HepG2 (cell line): ENCODE results near the gene SSH3. TPM values are rescaled to one million over a fixed set of nuclear protein-coding genes. Genes with fewer than 3 reads are reported as not detected.

Experiments used
- CBFB ChIP-seq: sonication (generic); formaldehyde crosslinking; IDR thresholded peaks from 2 replicates; pipeline ENCODE4 v1.4.0; 2020; ENCODE audit warnings: missing genetic modification reagents
- CREM ChIP-seq, 2 experiments: sonication (generic) in 1 of 2; formaldehyde crosslinking in 1 of 2; IDR thresholded peaks; 2 replicates each; pipeline versions ENCODE4 v1.4.0 to v1.6.1; 2016 to 2020; ENCODE audit warnings: antibody characterized with exemption in 1 of 2, mild to moderate bottlenecking in 1 of 2, missing genetic modification reagents in 1 of 2
- HOXA9 ChIP-seq: sonication (generic); formaldehyde crosslinking; IDR thresholded peaks from 2 replicates; pipeline ENCODE4 v1.8.1; 2022; ENCODE audit warnings: missing genetic modification reagents, mild to moderate bottlenecking, moderate library complexity, borderline replicate concordance
- KAT2B ChIP-seq: fragments of 150-350 bp; IDR thresholded peaks from 2 replicates; pipeline ENCODE4 v1.6.1; 2014; ENCODE audit warnings: low read depth, low read length, borderline replicate concordance
- KLF16 ChIP-seq, 2 experiments: sonication (generic) in 1 of 2; formaldehyde crosslinking in 1 of 2; IDR thresholded peaks; 2 replicates each; pipeline versions ENCODE4 v1.6.1 to v1.8.0; 2016 to 2023; ENCODE audit warnings: missing genetic modification reagents in 2 of 2, missing compliant biosample characterization in 1 of 2
- MXD4 ChIP-seq: IDR thresholded peaks from 2 replicates; pipeline ENCODE4 v1.6.1; 2016; ENCODE audit warnings: mild to moderate bottlenecking, missing biosample characterization, missing genetic modification reagents
- MXI1 ChIP-seq: IDR thresholded peaks from 3 replicates; pipeline ENCODE4 v1.6.1; 2012; ENCODE audit warnings: low read depth, low read length, inconsistent platforms, borderline replicate concordance
- NFYB ChIP-seq: sonication (generic); formaldehyde crosslinking; IDR thresholded peaks from 2 replicates; pipeline ENCODE4 v1.4.0; 2020; ENCODE audit warnings: missing genetic modification reagents
- RAD51 ChIP-seq: fragments of 450-650 bp; IDR thresholded peaks from 2 replicates; pipeline ENCODE4 v1.6.1; 2016; ENCODE audit warnings: borderline replicate concordance
- RARA ChIP-seq: IDR thresholded peaks from 2 replicates; pipeline ENCODE4 v1.6.1; 2016; ENCODE audit warnings: missing genetic modification reagents, missing compliant biosample characterization
- RCOR2 ChIP-seq: IDR thresholded peaks from 2 replicates; pipeline ENCODE4 v1.6.1; 2016; ENCODE audit warnings: missing biosample characterization, missing genetic modification reagents
- RFXAP ChIP-seq: sonication (generic); formaldehyde crosslinking; IDR thresholded peaks from 2 replicates; pipeline ENCODE4 v1.4.0; 2020; ENCODE audit warnings: missing genetic modification reagents, borderline replicate concordance
- RXRA ChIP-seq: sonication (generic); formaldehyde crosslinking; IDR thresholded peaks from 2 replicates; pipeline ENCODE4 v1.5.1; 2020; ENCODE audit warnings: missing genetic modification reagents
- SATB2 ChIP-seq: sonication (generic); formaldehyde crosslinking; IDR thresholded peaks from 2 replicates; pipeline ENCODE4 v1.5.0; 2020; ENCODE audit warnings: missing genetic modification reagents
- SNAI1 ChIP-seq: sonication (generic); formaldehyde crosslinking; IDR thresholded peaks from 2 replicates; pipeline ENCODE4 v1.5.0; 2020; ENCODE audit warnings: mild to moderate bottlenecking, missing genetic modification reagents, borderline replicate concordance
- SOX13 ChIP-seq, 3 experiments: fragments of 450-650 bp in 1 of 3; sonication (generic) in 1 of 3; formaldehyde crosslinking in 1 of 3; IDR thresholded peaks in 2 of 3; conservative IDR thresholded peaks in 1 of 3; 2 replicates each; pipeline versions ENCODE4 v1.5.0 to v1.6.1; 2016 to 2020; ENCODE audit warnings: antibody characterized with exemption in 1 of 3, mild to moderate bottlenecking in 1 of 3, missing compliant biosample characterization in 1 of 3, missing genetic modification reagents in 1 of 3, moderate library complexity in 1 of 3
- XBP1 ChIP-seq: sonication (generic); formaldehyde crosslinking; IDR thresholded peaks from 2 replicates; pipeline ENCODE4 v1.5.0; 2020; ENCODE audit warnings: missing genetic modification reagents
- ZBTB3 ChIP-seq: sonication (generic); formaldehyde crosslinking; IDR thresholded peaks from 2 replicates; pipeline ENCODE4 v1.4.0; 2020; ENCODE audit warnings: low read depth, mild to moderate bottlenecking, moderate library complexity, missing genetic modification reagents, borderline replicate concordance
- ZNF17 ChIP-seq: sonication (generic); formaldehyde crosslinking; IDR thresholded peaks from 2 replicates; pipeline ENCODE4 v1.5.0; 2020; ENCODE audit warnings: mild to moderate bottlenecking, missing genetic modification reagents
- ZNF629 ChIP-seq: sonication (generic); formaldehyde crosslinking; conservative IDR thresholded peaks from 2 replicates; pipeline ENCODE4 v1.5.0; 2020; ENCODE audit warnings: missing genetic modification reagents
- ZSCAN21 ChIP-seq: sonication (generic); formaldehyde crosslinking; IDR thresholded peaks from 2 replicates; pipeline ENCODE4 v1.8.0; 2022; ENCODE audit warnings: mild to moderate bottlenecking, missing genetic modification reagents, moderate library complexity, borderline replicate concordance
- polyA plus RNA-seq, 8 experiments: library from polyadenylated mRNA; depleted of rRNA in 3 of 8; stranded (reverse) in 7 of 8; unstranded in 1 of 8; fragments of >200 nt; fragmentation: Illumina TruSeq in 4 of 8; extraction: Trizol in 4 of 8; gene quantifications; 2 replicates each; pipeline versions ENCODE4 v1.2.1 to v1.2.3, GENCODE V29; 2011 to 2016; ENCODE audit warnings: low read depth in 4 of 8, missing spikeins in 1 of 8, mixed read lengths in 1 of 8; ENCODE audit not compliant: insufficient read depth in 1 of 8
- total RNA-seq, 5 experiments: library from RNA; depleted of rRNA; stranded (reverse); fragments of >200 nt; fragmentation: Illumina TruSeq; extraction: Trizol; gene quantifications; 2 replicates each; pipeline ENCODE4 v1.2.3, GENCODE V29; 2016; ENCODE audit warnings: low read depth in 1 of 5
- TF ChIP-seq, protein P1 (sequence below): sonication (generic); formaldehyde crosslinking; IDR thresholded peaks from 2 replicates; pipeline ENCODE4 v1.5.0; 2020; ENCODE audit warnings: missing genetic modification reagents
- TF ChIP-seq, protein P2 (sequence below): sonication (generic); formaldehyde crosslinking; conservative IDR thresholded peaks from 2 replicates; pipeline ENCODE4 v1.8.1; 2023; ENCODE audit warnings: missing genetic modification reagents
- TF ChIP-seq, protein P3 (sequence below): sonication (generic); formaldehyde crosslinking; IDR thresholded peaks from 2 replicates; pipeline ENCODE4 v1.8.0; 2022; ENCODE audit warnings: missing genetic modification reagents, mild to moderate bottlenecking, inconsistent platforms, borderline replicate concordance

Gene SSH3
- total and polyA plus RNA-seq, 2 of the 13 experiments (the other 11 are each of a cell fraction or from before 2014, with no cell fraction given), result 12.4 to 18.8 TPM

- TF ChIP-seq ZNF17 (CRISPR knock-in tag), result no peak
- TF ChIP-seq RCOR2 (CRISPR knock-in tag), result 0 out of 2 replicates have a peak, but pooled peaks have one; percentile 59
- peak; percentile 8; the same call in 1 of the 2 replicates for TF ChIP-seq NFYB (CRISPR knock-in tag)
- TF ChIP-seq CBFB, result peak; percentile 87
- TF ChIP-seq KLF16 (CRISPR knock-in tag; IDR thresholded peaks at IDR 0.05), result no peak; a peak in 1 of 4 replicates
- no peak; the same call in 1 of the 2 replicates for TF ChIP-seq RXRA (CRISPR knock-in tag)
- TF ChIP-seq RARA (CRISPR knock-in tag), result 0 out of 2 replicates have a peak, but pooled peaks have one; percentile 13
- peak; percentile 69; the same call in 1 of the 2 replicates for TF ChIP-seq MXD4 (CRISPR knock-in tag)
- TF ChIP-seq ZSCAN21 (CRISPR knock-in tag), result 0 out of 2 replicates have a peak, but pooled peaks have one; percentile 16
- TF ChIP-seq ZBTB3, result no peak; the same call in 1 of the 2 replicates
- TF ChIP-seq MXI1, result peak; percentile 92; the same call in 2 of the 3 replicates
- TF ChIP-seq RFXAP (CRISPR knock-in tag), result peak; percentile 16; the same call in 1 of the 2 replicates
- TF ChIP-seq, protein P1, sequence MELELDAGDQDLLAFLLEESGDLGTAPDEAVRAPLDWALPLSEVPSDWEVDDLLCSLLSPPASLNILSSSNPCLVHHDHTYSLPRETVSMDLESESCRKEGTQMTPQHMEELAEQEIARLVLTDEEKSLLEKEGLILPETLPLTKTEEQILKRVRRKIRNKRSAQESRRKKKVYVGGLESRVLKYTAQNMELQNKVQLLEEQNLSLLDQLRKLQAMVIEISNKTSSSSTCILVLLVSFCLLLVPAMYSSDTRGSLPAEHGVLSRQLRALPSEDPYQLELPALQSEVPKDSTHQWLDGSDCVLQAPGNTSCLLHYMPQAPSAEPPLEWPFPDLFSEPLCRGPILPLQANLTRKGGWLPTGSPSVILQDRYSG, result no peak
- TF ChIP-seq ZNF629 (CRISPR knock-in tag), result 0 out of 2 replicates have a peak, but pooled peaks have one; percentile 6
- no peak for TF ChIP-seq HOXA9
- peak; percentile 71; the same call in 1 of the 2 replicates for TF ChIP-seq SNAI1
- TF ChIP-seq XBP1 (CRISPR knock-in tag), result no peak
- no peak for TF ChIP-seq SOX13 (IDR thresholded peaks at IDR 0.05)
- TF ChIP-seq SOX13 (CRISPR knock-in tag; conservative IDR thresholded peaks at IDR 0.05 in 1 of 2, IDR thresholded peaks at IDR 0.05 in 1 of 2), result peak in 1 of 2 experiments; percentile 10; a peak in 1 of 4 replicates
- no peak for TF ChIP-seq SATB2
- no peak for TF ChIP-seq KAT2B
- TF ChIP-seq, protein P2, sequence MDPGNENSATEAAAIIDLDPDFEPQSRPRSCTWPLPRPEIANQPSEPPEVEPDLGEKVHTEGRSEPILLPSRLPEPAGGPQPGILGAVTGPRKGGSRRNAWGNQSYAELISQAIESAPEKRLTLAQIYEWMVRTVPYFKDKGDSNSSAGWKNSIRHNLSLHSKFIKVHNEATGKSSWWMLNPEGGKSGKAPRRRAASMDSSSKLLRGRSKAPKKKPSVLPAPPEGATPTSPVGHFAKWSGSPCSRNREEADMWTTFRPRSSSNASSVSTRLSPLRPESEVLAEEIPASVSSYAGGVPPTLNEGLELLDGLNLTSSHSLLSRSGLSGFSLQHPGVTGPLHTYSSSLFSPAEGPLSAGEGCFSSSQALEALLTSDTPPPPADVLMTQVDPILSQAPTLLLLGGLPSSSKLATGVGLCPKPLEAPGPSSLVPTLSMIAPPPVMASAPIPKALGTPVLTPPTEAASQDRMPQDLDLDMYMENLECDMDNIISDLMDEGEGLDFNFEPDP, result peak; percentile 96; the same call in 1 of the 2 replicates
- TF ChIP-seq, protein P3, sequence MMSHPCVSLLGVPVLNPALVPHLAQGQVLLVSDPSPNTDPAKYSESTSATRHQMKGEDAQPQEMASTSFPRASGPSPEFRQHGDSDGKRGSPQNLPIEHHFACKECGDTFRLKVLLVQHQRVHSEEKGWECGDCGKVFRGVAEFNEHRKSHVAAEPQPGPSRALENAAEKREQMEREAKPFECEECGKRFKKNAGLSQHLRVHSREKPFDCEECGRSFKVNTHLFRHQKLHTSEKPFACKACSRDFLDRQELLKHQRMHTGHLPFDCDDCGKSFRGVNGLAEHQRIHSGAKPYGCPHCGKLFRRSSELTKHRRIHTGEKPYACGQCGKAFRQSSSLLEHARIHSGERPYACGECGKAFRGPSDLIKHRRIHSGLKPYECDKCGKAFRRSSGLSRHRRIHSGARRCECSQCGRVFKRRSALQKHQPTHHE (CRISPR knock-in tag), result no peak; the same call in 1 of the 2 replicates
- TF ChIP-seq CREM (IDR thresholded peaks at IDR 0.05), result peak; percentile 37
- no peak for TF ChIP-seq CREM (CRISPR knock-in tag; IDR thresholded peaks at IDR 0.05)
- TF ChIP-seq RAD51, result no peak
Observed at GRCh38 chr11:67317205-67317887, 14.0 kb downstream of the SSH3 start (continued).
